K562 (cell line): ENCODE results near the gene PROK2. TPM values are rescaled to one million over a fixed set of nuclear protein-coding genes. Genes with fewer than 3 reads are reported as not detected.

ENCODE experiments used
- ATF3 ChIP-seq, 2 experiments: fragments of 450-650 bp in 1 of 2; sonication (generic) in 1 of 2; formaldehyde crosslinking in 1 of 2; IDR thresholded peaks in 1 of 2; conservative IDR thresholded peaks in 1 of 2; 2 replicates each; pipeline versions ENCODE4 v1.6.1 to v1.8.1; 2016 to 2023; ENCODE audit warnings: mild to moderate bottlenecking in 2 of 2, moderate library complexity in 2 of 2, inconsistent platforms in 1 of 2, missing genetic modification reagents in 1 of 2
- CAMTA2 ChIP-seq: fragments of 250-450 bp; sonication (Bioruptor Pico); conservative IDR thresholded peaks from 2 replicates; pipeline ENCODE4 v1.5.1; 2022
- HDAC1 ChIP-seq, 2 experiments: fragments of 450-650 bp; IDR thresholded peaks; 2 replicates each; pipeline ENCODE4 v1.6.1; 2016 to 2017; ENCODE audit warnings: inconsistent platforms in 1 of 2, mild to moderate bottlenecking in 1 of 2, moderate library complexity in 1 of 2
- NFE2 ChIP-seq: IDR thresholded peaks from 2 replicates; pipeline ENCODE4 v1.6.1; 2014; ENCODE audit warnings: antibody characterized with exemption, low read depth
- NFE2L1 ChIP-seq: fragments of 450-650 bp; IDR thresholded peaks from 2 replicates; pipeline ENCODE4 v1.6.1; 2016; ENCODE audit warnings: missing genetic modification characterization, low read depth, mild to moderate bottlenecking, missing compliant biosample characterization, moderate library complexity, borderline replicate concordance
- RB1 ChIP-seq: fragments of 450-650 bp; IDR thresholded peaks from 2 replicates; pipeline ENCODE4 v1.6.1; 2017; ENCODE audit warnings: low read depth, mild to moderate bottlenecking
- RBM14 ChIP-seq: fragments of 200-400 bp; formaldehyde crosslinking; IDR thresholded peaks from 2 replicates; pipeline ENCODE4 v1.6.1; 2018; ENCODE audit warnings: low read depth, mild to moderate bottlenecking, low read length, moderate library complexity, borderline replicate concordance; ENCODE audit not compliant: insufficient read depth
- ZNF707 ChIP-seq: fragments of 250-450 bp; sonication (Bioruptor Pico); conservative IDR thresholded peaks from 2 replicates; pipeline ENCODE4 v1.8.0; 2022; ENCODE audit warnings: inconsistent platforms, mild to moderate bottlenecking, moderate library complexity
- polyA plus RNA-seq, 8 experiments: library from polyadenylated mRNA; depleted of rRNA in 4 of 8; stranded (reverse) in 5 of 8; unstranded in 3 of 8; fragments of >200 nt; fragmentation: Nextera tagmentation in 2 of 8; fragmentation: Illumina TruSeq in 1 of 8; extraction: Ambion mirVana in 2 of 8; extraction: Trizol in 1 of 8; gene quantifications; 2 replicates each; pipeline versions ENCODE4 v1.2.1 to v1.2.3, GENCODE V29; 2011 to 2014; ENCODE audit warnings: inconsistent platforms in 1 of 8, missing spikeins in 1 of 8
- total RNA-seq, 7 experiments: library from RNA; depleted of rRNA in 6 of 7; stranded (reverse); fragments of >200 nt in 6 of 7; fragmentation: Illumina TruSeq in 2 of 7; extraction: Trizol in 2 of 7; gene quantifications; 2 replicates each; pipeline versions ENCODE4 v1.2.1 to v1.2.3, GENCODE V29; 2011 to 2021; ENCODE audit warnings: low replicate concordance in 1 of 7
- TF ChIP-seq, protein P1 (sequence below), 2 experiments: fragments of 450-650 bp; IDR thresholded peaks; 2 replicates each; pipeline ENCODE4 v1.6.1; 2016; ENCODE audit warnings: mild to moderate bottlenecking in 2 of 2, borderline replicate concordance in 1 of 2, low read depth in 1 of 2, moderate library complexity in 1 of 2

Gene PROK2
- total and polyA plus RNA-seq, 9 of the 15 experiments (the other 6 are each of a cell fraction or from before 2014, with no cell fraction given) = 0.07 to 0.13 TPM; not detected in 7

- TF ChIP-seq, protein P1, sequence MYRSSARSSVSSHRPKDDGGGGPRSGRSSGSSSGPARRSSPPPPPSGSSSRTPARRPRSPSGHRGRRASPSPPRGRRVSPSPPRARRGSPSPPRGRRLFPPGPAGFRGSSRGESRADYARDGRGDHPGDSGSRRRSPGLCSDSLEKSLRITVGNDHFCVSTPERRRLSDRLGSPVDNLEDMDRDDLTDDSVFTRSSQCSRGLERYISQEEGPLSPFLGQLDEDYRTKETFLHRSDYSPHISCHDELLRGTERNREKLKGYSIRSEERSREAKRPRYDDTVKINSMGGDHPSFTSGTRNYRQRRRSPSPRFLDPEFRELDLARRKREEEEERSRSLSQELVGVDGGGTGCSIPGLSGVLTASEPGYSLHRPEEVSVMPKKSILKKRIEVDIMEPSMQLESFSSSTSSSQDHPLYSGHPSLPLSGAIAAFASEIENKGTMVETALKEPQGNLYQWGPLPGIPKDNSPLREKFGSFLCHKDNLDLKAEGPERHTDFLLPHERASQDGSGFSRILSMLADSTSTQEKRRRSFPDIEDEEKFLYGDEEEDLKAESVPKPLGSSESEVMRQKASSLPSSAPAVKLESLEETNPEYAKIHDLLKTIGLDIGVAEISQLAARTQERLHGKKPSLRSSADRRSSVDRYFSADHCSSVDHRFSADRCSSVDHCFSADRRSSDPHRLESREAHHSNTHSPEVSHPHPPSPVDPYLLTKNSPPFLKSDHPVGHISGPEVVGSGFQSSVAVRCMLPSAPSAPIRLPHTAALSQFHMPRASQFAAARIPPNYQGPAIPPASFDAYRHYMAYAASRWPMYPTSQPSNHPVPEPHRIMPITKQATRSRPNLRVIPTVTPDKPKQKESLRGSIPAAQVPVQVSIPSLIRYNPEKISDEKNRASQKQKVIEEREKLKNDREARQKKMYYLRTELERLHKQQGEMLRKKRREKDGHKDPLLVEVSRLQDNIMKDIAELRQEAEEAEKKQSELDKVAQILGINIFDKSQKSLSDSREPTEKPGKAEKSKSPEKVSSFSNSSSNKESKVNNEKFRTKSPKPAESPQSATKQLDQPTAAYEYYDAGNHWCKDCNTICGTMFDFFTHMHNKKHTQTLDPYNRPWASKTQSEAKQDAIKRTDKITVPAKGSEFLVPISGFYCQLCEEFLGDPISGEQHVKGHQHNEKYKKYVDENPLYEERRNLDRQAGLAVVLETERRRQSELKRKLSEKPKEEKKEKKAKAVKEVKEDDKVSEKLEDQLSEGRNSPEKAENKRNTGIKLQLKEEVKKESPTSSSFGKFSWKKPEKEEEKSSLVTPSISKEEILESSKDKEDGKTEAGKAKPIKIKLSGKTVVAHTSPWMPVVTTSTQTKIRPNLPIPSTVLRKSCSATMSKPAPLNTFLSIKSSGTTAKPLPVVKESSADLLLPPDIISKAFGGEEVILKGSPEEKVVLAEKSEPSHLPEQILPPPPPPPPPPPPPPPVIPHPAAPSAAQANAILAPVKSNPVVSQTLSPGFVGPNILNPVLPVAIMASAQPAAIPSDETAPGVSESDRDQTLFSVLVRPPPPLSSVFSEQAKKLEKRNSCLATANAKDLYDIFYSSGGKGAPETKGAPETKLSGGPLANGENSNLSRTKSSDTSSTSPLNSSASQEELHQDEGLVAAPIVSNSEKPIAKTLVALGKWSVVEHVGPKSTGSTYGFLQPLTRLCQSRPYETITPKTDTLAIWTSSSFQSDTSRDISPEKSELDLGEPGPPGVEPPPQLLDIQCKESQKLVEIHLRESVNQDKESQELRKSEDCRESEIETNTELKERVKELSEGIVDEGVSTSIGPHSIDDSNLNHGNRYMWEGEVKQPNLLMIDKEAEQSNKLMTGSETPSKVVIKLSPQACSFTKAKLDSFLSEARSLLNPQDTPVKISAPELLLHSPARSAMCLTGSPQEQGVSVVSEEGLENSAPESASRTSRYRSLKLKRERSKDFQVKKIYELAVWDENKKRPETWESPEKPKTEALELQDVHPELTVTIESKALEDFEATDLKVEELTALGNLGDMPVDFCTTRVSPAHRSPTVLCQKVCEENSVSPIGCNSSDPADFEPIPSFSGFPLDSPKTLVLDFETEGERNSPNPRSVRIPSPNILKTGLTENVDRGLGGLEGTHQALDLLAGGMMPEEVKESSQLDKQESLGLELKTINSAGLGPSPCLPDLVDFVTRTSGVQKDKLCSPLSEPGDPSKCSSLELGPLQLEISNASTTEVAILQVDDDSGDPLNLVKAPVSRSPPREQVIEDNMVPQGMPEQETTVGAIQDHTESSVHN (IDR thresholded peaks at IDR 0.05; ENCODE audit: borderline replicate concordance in 1 of 2, low read depth in 1 of 2) = no peak
- no peak for TF ChIP-seq ATF3 (IDR thresholded peaks at IDR 0.05)
- no peak for TF ChIP-seq ATF3 (CRISPR knock-in tag; conservative IDR thresholded peaks at IDR 0.05)
- TF ChIP-seq RBM14 = no peak
- TF ChIP-seq CAMTA2 = no peak
- TF ChIP-seq NFE2 = peak; percentile 51
- TF ChIP-seq HDAC1 (IDR thresholded peaks at IDR 0.05) = no peak
- TF ChIP-seq NFE2L1 (tag) = peak; percentile 26; the same call in 1 of the 2 replicates
- no peak for TF ChIP-seq RB1
- no peak for TF ChIP-seq ZNF707 (CRISPR knock-in tag)
Observed at GRCh38 chr3:71791634-71792033, 6.7 kb upstream of the PROK2 start (continued).
